ENCODE results near the gene EXOC8.

Gene EXOC8

DNA sequence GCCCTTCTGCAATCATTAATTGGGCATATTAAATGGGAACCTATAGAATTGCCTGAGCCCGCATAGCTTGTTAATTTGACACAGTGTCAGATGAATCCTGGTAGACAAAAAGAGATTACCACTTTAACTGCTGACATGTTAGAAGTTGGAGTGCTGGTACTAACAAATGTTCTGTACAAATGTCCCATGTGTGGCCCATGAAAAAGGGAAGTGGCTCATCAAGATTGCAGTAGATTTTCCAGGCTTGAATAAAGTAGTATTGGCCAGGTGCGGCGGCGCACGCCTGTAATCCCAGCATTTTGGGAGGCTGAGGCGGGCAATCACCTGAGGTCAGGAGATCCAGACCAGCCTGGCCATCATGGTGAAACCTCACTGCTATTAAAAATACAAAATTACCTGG lies 51.0 kb downstream of the EXOC8 start:
- TF ChIP-seq ZFX (IDR thresholded peaks at IDR 0.05; ENCODE audit: borderline replicate concordance): no peak
- TF ChIP-seq, protein P1, sequence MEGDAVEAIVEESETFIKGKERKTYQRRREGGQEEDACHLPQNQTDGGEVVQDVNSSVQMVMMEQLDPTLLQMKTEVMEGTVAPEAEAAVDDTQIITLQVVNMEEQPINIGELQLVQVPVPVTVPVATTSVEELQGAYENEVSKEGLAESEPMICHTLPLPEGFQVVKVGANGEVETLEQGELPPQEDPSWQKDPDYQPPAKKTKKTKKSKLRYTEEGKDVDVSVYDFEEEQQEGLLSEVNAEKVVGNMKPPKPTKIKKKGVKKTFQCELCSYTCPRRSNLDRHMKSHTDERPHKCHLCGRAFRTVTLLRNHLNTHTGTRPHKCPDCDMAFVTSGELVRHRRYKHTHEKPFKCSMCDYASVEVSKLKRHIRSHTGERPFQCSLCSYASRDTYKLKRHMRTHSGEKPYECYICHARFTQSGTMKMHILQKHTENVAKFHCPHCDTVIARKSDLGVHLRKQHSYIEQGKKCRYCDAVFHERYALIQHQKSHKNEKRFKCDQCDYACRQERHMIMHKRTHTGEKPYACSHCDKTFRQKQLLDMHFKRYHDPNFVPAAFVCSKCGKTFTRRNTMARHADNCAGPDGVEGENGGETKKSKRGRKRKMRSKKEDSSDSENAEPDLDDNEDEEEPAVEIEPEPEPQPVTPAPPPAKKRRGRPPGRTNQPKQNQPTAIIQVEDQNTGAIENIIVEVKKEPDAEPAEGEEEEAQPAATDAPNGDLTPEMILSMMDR (IDR thresholded peaks at IDR 0.05): no peak
- H3K27ac ChIP-seq: no peak overlapping the region

GRCh38 chr1:231284441-231284840 lies 53.2 kb downstream of the EXOC8 start:
- no peak for TF ChIP-seq ZFX (IDR thresholded peaks at IDR 0.05; ENCODE audit: borderline replicate concordance)
- TF ChIP-seq, protein P1 (IDR thresholded peaks at IDR 0.05): no peak
- H3K27ac ChIP-seq: no peak overlapping the region

Measured in 22Rv1 (cell line).